Thoracic aorta (tissue), 2 donors: ENCODE measurements around the gene TSEN34. TPM values are rescaled to one million over a fixed set of nuclear protein-coding genes. Genes with fewer than 3 reads are reported as not detected.
"Not testable (repeated sequence)": the region's sequence is repeated elsewhere in the genome, so short reads cannot be mapped to it uniquely, and the experiment has no call there.

Experiments
- ATAC-seq: fragments of 150-250 bp; one replicate; pipeline ENCODE4 v1.8.0; 2017; ENCODE audit warnings: low read depth; ENCODE audit not compliant: insufficient number of reproducible peaks, low FRiP score
- DNase-seq: peaks from one replicate; pipeline ENCODE4 v3.0.0-alpha.2; 2020; ENCODE audit warnings: low spot score
- H3K27ac ChIP-seq, 2 donors: fragments of 200-600 bp; sonication (generic); 1 replicate in 1 of 2; 2 replicates in 1 of 2; pipeline ENCODE4 v1.5.1; 2016; ENCODE audit warnings: mild to moderate bottlenecking in 2 of 2, moderate library complexity in 2 of 2
- H3K27me3 ChIP-seq: fragments of 200-600 bp; sonication (generic); replicated peaks from 2 replicates; pipeline ENCODE4 v1.6.0; 2016; ENCODE audit warnings: mild to moderate bottlenecking; ENCODE audit not compliant: insufficient read depth
- H3K36me3 ChIP-seq: fragments of 200-600 bp; sonication (generic); one replicate; pipeline ENCODE4 v1.5.1; 2016
- H3K4me1 ChIP-seq, 2 donors: fragments of 200-600 bp; sonication (generic); 1 replicate in 1 of 2; 2 replicates in 1 of 2; pipeline versions ENCODE4 v1.5.1 to v1.6.0; 2016; ENCODE audit warnings: low read depth in 2 of 2, mild to moderate bottlenecking in 1 of 2; ENCODE audit not compliant: control insufficient read depth in 1 of 2
- H3K4me3 ChIP-seq: fragments of 200-600 bp; sonication (generic); 2 replicates; pipeline ENCODE4 v1.5.1; 2016; ENCODE audit warnings: mild to moderate bottlenecking
- H3K9me3 ChIP-seq: fragments of 200-600 bp; sonication (generic); 2 replicates; pipeline ENCODE4 v1.5.1; 2016
- CTCF ChIP-seq: fragments of 200-600 bp; sonication (generic); IDR thresholded peaks from one replicate; pipeline ENCODE4 v1.5.1; 2019; ENCODE audit warnings: antibody characterized with exemption
- total RNA-seq, 2 donors: library from RNA; depleted of rRNA; stranded (reverse); fragments of >200 nt; gene quantifications; one replicate each; pipeline versions ENCODE4 v1.1.0 to v1.2.3, GENCODE V29; 2016

TSEN34 gene
- total RNA-seq, 2 donors from 2014 or later = 38.5 to 60.7 TPM

GRCh38 chr19:54216869-54217268 lies 25.8 kb downstream of the TSEN34 start:
- Histone ChIP-seq H3K9me3 (no peaks in the 10 kb centered on the region), H3K36me3 (no peaks in the 10 kb centered on the region), H3K27ac (no peak overlapping the region), H3K4me3 (no peak overlapping the region), H3K4me1 (no peaks in the 10 kb centered on the region), H3K27me3 (no peaks in the 10 kb centered on the region)
- DNase-seq (no peak), ATAC-seq (no peak)
- TF ChIP-seq CTCF = no peak

GRCh38 chr19:54217517-54218247 lies 26.6 kb downstream of the TSEN34 start:
- H3K27me3 ChIP-seq, H3K36me3 ChIP-seq, H3K27ac ChIP-seq, H3K9me3 ChIP-seq, DNase-seq, ATAC-seq, H3K4me3 ChIP-seq, H3K4me1 ChIP-seq: not testable (repeated sequence)

GRCh38 chr19:54218259-54218658 lies 27.2 kb downstream of the TSEN34 start:
- H3K36me3 ChIP-seq = no peaks in the 10 kb centered on the region

GRCh38 chr19:54218960-54219661 lies 28.0 kb downstream of the TSEN34 start:
- Histone ChIP-seq H3K36me3 (no peaks in the 10 kb centered on the region), H3K4me3 (no peak overlapping the region), H3K9me3 (no peaks in the 10 kb centered on the region), H3K27ac (no peak overlapping the region), H3K4me1 (no peaks in the 10 kb centered on the region), H3K27me3 (no peaks in the 10 kb centered on the region)
- DNase-seq (no peak), ATAC-seq (no peak)
- no peak for TF ChIP-seq CTCF

More at GRCh38 chr19:54218259-54218658, 27.2 kb downstream of the TSEN34 start:
- no peak for ATAC-seq
- no peak overlapping the region for H3K27ac ChIP-seq
- no peak overlapping the region for H3K4me3 ChIP-seq
- no peaks in the 10 kb centered on the region for H3K27me3 ChIP-seq
- TF ChIP-seq CTCF = no peak
- no peaks in the 10 kb centered on the region for H3K4me1 ChIP-seq
- no peaks in the 10 kb centered on the region for H3K9me3 ChIP-seq
- DNase-seq = no peak

GRCh38 chr19:54219702-54220101 lies 28.6 kb downstream of the TSEN34 start:
- not testable (repeated sequence) for H3K4me1 ChIP-seq, ATAC-seq, H3K27ac ChIP-seq, DNase-seq, H3K9me3 ChIP-seq, H3K27me3 ChIP-seq, H3K4me3 ChIP-seq, H3K36me3 ChIP-seq

GRCh38 chr19:54221947-54222346 lies 30.8 kb downstream of the TSEN34 start:
- not testable (repeated sequence) for H3K4me1 ChIP-seq, H3K36me3 ChIP-seq, H3K27ac ChIP-seq, DNase-seq, ATAC-seq, H3K4me3 ChIP-seq, H3K27me3 ChIP-seq, H3K9me3 ChIP-seq

GRCh38 chr19:54222474-54223276 lies 31.6 kb downstream of the TSEN34 start, which contains the start of gene LILRB3:
Gene LILRB3, minus strand, starts transcription at chr19:54223007. Its CDS starts 31 bp downstream, at chr19:54222976.
- H3K27ac ChIP-seq, H3K4me1 ChIP-seq, H3K27me3 ChIP-seq, H3K9me3 ChIP-seq, H3K36me3 ChIP-seq, DNase-seq, ATAC-seq: not testable (repeated sequence)
- H3K4me3 ChIP-seq = peak within 1 kb of the TSS; percentile 62

GRCh38 chr19:54223277-54223936 lies 32.3 kb downstream of the TSEN34 start:
- not testable (repeated sequence) for H3K4me1 ChIP-seq, DNase-seq, H3K9me3 ChIP-seq, H3K36me3 ChIP-seq, H3K27ac ChIP-seq, ATAC-seq, H3K4me3 ChIP-seq, H3K27me3 ChIP-seq

- DNase-seq, H3K27me3 ChIP-seq, H3K36me3 ChIP-seq, H3K9me3 ChIP-seq, ATAC-seq, H3K4me3 ChIP-seq, H3K4me1 ChIP-seq, H3K27ac ChIP-seq: not testable (repeated sequence)
Measured at GRCh38 chr19:54223937-54224281, 32.8 kb downstream of the TSEN34 start.
